K562 (cell line): ENCODE results near the gene TP53TG5.

Source experiments
- CCAR2 ChIP-seq: fragments of 200-400 bp; formaldehyde crosslinking; IDR thresholded peaks from 2 replicates; pipeline ENCODE4 v1.6.1; 2017; ENCODE audit warnings: mild to moderate bottlenecking, low read depth, low read length
- CHD2 ChIP-seq: IDR thresholded peaks from 2 replicates; pipeline ENCODE4 v1.6.1; 2011; ENCODE audit warnings: low read depth, low read length
- ESRRA ChIP-seq: fragments of 450-650 bp; IDR thresholded peaks from 2 replicates; pipeline ENCODE4 v1.6.1; 2014; ENCODE audit warnings: low read depth, mild to moderate bottlenecking, moderate library complexity, borderline replicate concordance
- HDGF ChIP-seq: fragments of 450-650 bp; IDR thresholded peaks from 2 replicates; pipeline ENCODE4 v1.6.1; 2016
- IFI16 ChIP-seq: fragments of 250-450 bp; sonication (Bioruptor Pico); IDR thresholded peaks from 2 replicates; pipeline ENCODE4 v2.1.2; 2022; ENCODE audit warnings: mild to moderate bottlenecking, inconsistent platforms
- KHSRP ChIP-seq: fragments of 450-650 bp; IDR thresholded peaks from 2 replicates; pipeline ENCODE4 v1.6.1; 2017
- MAZ ChIP-seq, 2 experiments: fragments of 450-650 bp in 1 of 2; sonication (generic) in 1 of 2; formaldehyde crosslinking; IDR thresholded peaks in 1 of 2; conservative IDR thresholded peaks in 1 of 2; 2 replicates each; pipeline versions ENCODE4 v1.4.0 to v1.5.0; 2020; ENCODE audit warnings: mild to moderate bottlenecking in 1 of 2, missing genetic modification reagents in 1 of 2
- MED1 ChIP-seq: sonication (generic); formaldehyde crosslinking; IDR thresholded peaks from 2 replicates; pipeline ENCODE4 v1.8.1; 2023; ENCODE audit warnings: missing genetic modification reagents, borderline replicate concordance
- SP2 ChIP-seq: IDR thresholded peaks from 2 replicates; pipeline ENCODE4 v1.6.1; 2011; ENCODE audit warnings: mild to moderate bottlenecking, low read depth, low read length, moderate library complexity; ENCODE audit not compliant: poor library complexity, severe bottlenecking; ENCODE audit errors: extremely low read depth
- ZNF57 ChIP-seq: fragments of 450-650 bp; formaldehyde crosslinking; IDR thresholded peaks from 2 replicates; pipeline ENCODE4 v1.4.0; 2020; ENCODE audit warnings: mild to moderate bottlenecking, moderate library complexity
- TF ChIP-seq, protein P1 (sequence below), 2 experiments: fragments of 450-650 bp; conservative IDR thresholded peaks; 2 replicates each; pipeline ENCODE4 v1.6.1; 2017; ENCODE audit warnings: mild to moderate bottlenecking in 2 of 2, moderate library complexity in 2 of 2
- TF ChIP-seq, protein P2 (sequence below), 3 experiments: IDR thresholded peaks in 2 of 3; conservative IDR thresholded peaks in 1 of 3; 2 replicates each; pipeline ENCODE4 v1.5.1; 2011 to 2012; ENCODE audit warnings: low read length in 3 of 3, mild to moderate bottlenecking in 3 of 3, control low read depth in 2 of 3, improper control_type of control experiment in 1 of 3, inconsistent platforms in 1 of 3, low read depth in 1 of 3, mixed read lengths in 1 of 3, moderate library complexity in 1 of 3; ENCODE audit not compliant: insufficient read depth in 2 of 3
- TF ChIP-seq, protein P3 (sequence below): fragments of 200-400 bp; formaldehyde crosslinking; IDR thresholded peaks from 2 replicates; pipeline ENCODE4 v1.6.1; 2017; ENCODE audit warnings: mild to moderate bottlenecking, low read depth, low read length, moderate library complexity

DNA sequence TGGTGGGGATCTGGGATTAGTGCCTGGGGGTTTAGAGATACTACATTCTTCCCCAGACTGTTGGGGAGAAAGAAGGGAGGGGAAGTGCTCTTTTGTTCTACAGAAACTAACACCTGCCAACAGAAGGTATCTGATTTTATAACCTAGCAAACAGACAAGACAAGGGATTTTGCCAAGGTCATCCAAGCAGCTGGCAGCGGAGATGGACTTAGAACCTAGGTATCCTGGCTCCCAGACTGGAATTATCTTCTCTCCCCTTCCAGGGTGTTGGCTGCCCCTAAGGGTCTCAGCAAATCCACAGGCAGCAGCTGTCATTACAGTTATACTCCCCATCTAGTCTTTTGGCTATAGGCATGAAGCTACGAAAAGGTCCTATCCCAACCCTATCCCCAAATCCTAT is 38.3 kb downstream of the TP53TG5 start:
- TF ChIP-seq IFI16 (CRISPR knock-in tag) (no peak), HDGF (no peak), SP2 (no peak), ZNF57 (CRISPR knock-in tag) (no peak), ESRRA (no peak), MED1 (CRISPR knock-in tag) (no peak), MAZ (CRISPR knock-in tag; conservative IDR thresholded peaks at IDR 0.05 in 1 of 2, IDR thresholded peaks at IDR 0.05 in 1 of 2) (no peak), CCAR2 (no peak), KHSRP (no peak), CHD2 (no peak)
- TF ChIP-seq, protein P1, sequence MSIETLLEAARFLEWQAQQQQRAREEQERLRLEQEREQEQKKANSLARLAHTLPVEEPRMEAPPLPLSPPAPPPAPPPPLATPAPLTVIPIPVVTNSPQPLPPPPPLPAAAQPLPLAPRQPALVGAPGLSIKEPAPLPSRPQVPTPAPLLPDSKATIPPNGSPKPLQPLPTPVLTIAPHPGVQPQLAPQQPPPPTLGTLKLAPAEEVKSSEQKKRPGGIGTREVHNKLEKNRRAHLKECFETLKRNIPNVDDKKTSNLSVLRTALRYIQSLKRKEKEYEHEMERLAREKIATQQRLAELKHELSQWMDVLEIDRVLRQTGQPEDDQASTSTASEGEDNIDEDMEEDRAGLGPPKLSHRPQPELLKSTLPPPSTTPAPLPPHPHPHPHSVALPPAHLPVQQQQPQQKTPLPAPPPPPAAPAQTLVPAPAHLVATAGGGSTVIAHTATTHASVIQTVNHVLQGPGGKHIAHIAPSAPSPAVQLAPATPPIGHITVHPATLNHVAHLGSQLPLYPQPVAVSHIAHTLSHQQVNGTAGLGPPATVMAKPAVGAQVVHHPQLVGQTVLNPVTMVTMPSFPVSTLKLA (conservative IDR thresholded peaks at IDR 0.05) = no peak
- TF ChIP-seq, protein P2, sequence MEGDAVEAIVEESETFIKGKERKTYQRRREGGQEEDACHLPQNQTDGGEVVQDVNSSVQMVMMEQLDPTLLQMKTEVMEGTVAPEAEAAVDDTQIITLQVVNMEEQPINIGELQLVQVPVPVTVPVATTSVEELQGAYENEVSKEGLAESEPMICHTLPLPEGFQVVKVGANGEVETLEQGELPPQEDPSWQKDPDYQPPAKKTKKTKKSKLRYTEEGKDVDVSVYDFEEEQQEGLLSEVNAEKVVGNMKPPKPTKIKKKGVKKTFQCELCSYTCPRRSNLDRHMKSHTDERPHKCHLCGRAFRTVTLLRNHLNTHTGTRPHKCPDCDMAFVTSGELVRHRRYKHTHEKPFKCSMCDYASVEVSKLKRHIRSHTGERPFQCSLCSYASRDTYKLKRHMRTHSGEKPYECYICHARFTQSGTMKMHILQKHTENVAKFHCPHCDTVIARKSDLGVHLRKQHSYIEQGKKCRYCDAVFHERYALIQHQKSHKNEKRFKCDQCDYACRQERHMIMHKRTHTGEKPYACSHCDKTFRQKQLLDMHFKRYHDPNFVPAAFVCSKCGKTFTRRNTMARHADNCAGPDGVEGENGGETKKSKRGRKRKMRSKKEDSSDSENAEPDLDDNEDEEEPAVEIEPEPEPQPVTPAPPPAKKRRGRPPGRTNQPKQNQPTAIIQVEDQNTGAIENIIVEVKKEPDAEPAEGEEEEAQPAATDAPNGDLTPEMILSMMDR (IDR thresholded peaks at IDR 0.05 in 2 of 3, conservative IDR thresholded peaks at IDR 0.05 in 1 of 3; ENCODE audit: insufficient read depth in 2 of 3, low read depth in 1 of 3, low read length in 3 of 3) = no peak
- TF ChIP-seq, protein P3, sequence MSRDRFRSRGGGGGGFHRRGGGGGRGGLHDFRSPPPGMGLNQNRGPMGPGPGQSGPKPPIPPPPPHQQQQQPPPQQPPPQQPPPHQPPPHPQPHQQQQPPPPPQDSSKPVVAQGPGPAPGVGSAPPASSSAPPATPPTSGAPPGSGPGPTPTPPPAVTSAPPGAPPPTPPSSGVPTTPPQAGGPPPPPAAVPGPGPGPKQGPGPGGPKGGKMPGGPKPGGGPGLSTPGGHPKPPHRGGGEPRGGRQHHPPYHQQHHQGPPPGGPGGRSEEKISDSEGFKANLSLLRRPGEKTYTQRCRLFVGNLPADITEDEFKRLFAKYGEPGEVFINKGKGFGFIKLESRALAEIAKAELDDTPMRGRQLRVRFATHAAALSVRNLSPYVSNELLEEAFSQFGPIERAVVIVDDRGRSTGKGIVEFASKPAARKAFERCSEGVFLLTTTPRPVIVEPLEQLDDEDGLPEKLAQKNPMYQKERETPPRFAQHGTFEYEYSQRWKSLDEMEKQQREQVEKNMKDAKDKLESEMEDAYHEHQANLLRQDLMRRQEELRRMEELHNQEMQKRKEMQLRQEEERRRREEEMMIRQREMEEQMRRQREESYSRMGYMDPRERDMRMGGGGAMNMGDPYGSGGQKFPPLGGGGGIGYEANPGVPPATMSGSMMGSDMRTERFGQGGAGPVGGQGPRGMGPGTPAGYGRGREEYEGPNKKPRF = no peak
